Spinal cord (tissue), 10 donors: ENCODE data around the gene CDH24. TPM values are rescaled to one million over a fixed set of nuclear protein-coding genes. Genes with fewer than 3 reads are reported as not detected.
A peak's percentile ranks its signal among the peaks of the same experiment; 100 is the strongest.

ENCODE experiments used
- DNase-seq, 6 donors: peaks; one replicate each; pipeline versions ENCODE4 v3.0.0 to v3.0.0-alpha.2; 2013 to 2015; ENCODE audit warnings: low spot score in 6 of 6, low read depth in 4 of 6
- H3K27ac ChIP-seq: one replicate; pipeline ENCODE4 v1.5.1; 2013; ENCODE audit warnings: low read depth, low read length, control low read depth
- H3K27me3 ChIP-seq: one replicate; pipeline ENCODE4 v1.6.1; 2013; ENCODE audit warnings: low read length; ENCODE audit not compliant: control insufficient read depth, insufficient read depth
- H3K36me3 ChIP-seq: one replicate; pipeline ENCODE4 v1.6.1; 2013; ENCODE audit warnings: low read length; ENCODE audit not compliant: control insufficient read depth, insufficient read depth
- H3K4me1 ChIP-seq: one replicate; pipeline ENCODE4 v1.6.1; 2013; ENCODE audit warnings: low read length; ENCODE audit not compliant: control insufficient read depth, insufficient read depth
- H3K4me3 ChIP-seq: one replicate; pipeline ENCODE4 v1.5.1; 2013; ENCODE audit warnings: low read depth, low read length, control low read depth
- H3K9me3 ChIP-seq: one replicate; pipeline ENCODE4 v1.6.1; 2013; ENCODE audit warnings: low read length; ENCODE audit not compliant: control insufficient read depth, insufficient read depth
- WGBS: methylation state at CpG from one replicate; pipeline ENCODE4 v1.1.5; 2013; ENCODE audit warnings: missing lambda C conversion rate; ENCODE audit not compliant: insufficient coverage; 5-methylcytosine and 5-hydroxymethylcytosine counted together
- long read RNA-seq, 4 donors: transcript quantifications; one replicate each; lab custom pipeline, GENCODE V29; 2026
- polyA plus RNA-seq, 2 donors: library from polyadenylated mRNA; unstranded; fragments of 120-200 nt; gene quantifications; one replicate each; pipeline ENCODE4 v1.2.1, GENCODE V29; 2013; ENCODE audit not compliant: insufficient read length in 2 of 2
- total RNA-seq, 2 donors: library from RNA; depleted of rRNA in 1 of 2; stranded (reverse); fragments of 120-200 nt in 1 of 2; fragments of >200 nt in 1 of 2; gene quantifications; one replicate each; pipeline versions ENCODE4 v1.2.3 to v1.2.4, GENCODE V29; 2013 to 2014
- donor health status: healthy.

Gene CDH24
- 10 to 100 TPM in 1 of 2 donors, 1 to 10 TPM in 1; 9.6 to 17.1 TPM for total RNA-seq
- 10 to 100 TPM; 37.9 to 46.0 TPM for polyA plus RNA-seq
- long read RNA-seq, donor 1, partial matches to known transcripts: 0 of 3 reads
- long read RNA-seq, donor 1, other reads (novel, unspliced or antisense): 0 of 3 reads
- long read RNA-seq, donor 2, partial matches to known transcripts: 0 of 1 reads
- long read RNA-seq, donor 2, other reads (novel, unspliced or antisense): 0 of 1 reads
- long read RNA-seq, donor 3, partial matches to known transcripts: 5 of 6 reads
- long read RNA-seq, donor 3, other reads (novel, unspliced or antisense): 0 of 6 reads
- long read RNA-seq, donor 4: 0 reads

GRCh38 chr14:23056956-23057756, at the start of gene CDH24:
CDH24 (minus strand) TSS chr14:23057520; CDS start chr14:23055733, 1,787 bp downstream.
- H3K9me3 ChIP-seq: no peaks in the 10 kb centered on the region
- H3K27ac ChIP-seq: peak within 1 kb of the TSS; percentile 90
- DNase-seq: peak in 3 of 6 donors; percentile 74 to 92 (median 92)
- under 1% methylated on average over 72 of the region's 73 CpGs for WGBS
- H3K27me3 ChIP-seq: no peaks in the 10 kb centered on the region
- peaks cover 47% of the 10 kb centered on the region for H3K4me1 ChIP-seq
- peak within 1 kb of the TSS; percentile 69 for H3K4me3 ChIP-seq
- peaks cover 68% of the 10 kb centered on the region for H3K36me3 ChIP-seq

GRCh38 chr14:23106747-23107045, 49.4 kb upstream of the CDH24 start:
- Histone ChIP-seq H3K9me3 (no peaks in the 10 kb centered on the region), H3K27ac (no peak overlapping the region), H3K4me3 (no peak overlapping the region), H3K27me3 (peaks cover 6% of the 10 kb centered on the region), H3K36me3 (no peaks in the 10 kb centered on the region), H3K4me1 (peaks cover 3% of the 10 kb centered on the region)
- no peak for DNase-seq

- Histone ChIP-seq H3K4me1 (peaks cover 3% of the 10 kb centered on the region), H3K9me3 (no peaks in the 10 kb centered on the region), H3K27ac (no peak overlapping the region), H3K27me3 (peaks cover 6% of the 10 kb centered on the region), H3K4me3 (no peak overlapping the region), H3K36me3 (no peaks in the 10 kb centered on the region)
- no CpG with 5 or more reads among the region's 4 CpGs for WGBS
- no peak for DNase-seq
Observed at GRCh38 chr14:23105348-23105824, 48.1 kb upstream of the CDH24 start.

GRCh38 chr14:23104591-23105347, 47.4 kb upstream of the CDH24 start, which contains the start of gene CIROP:
CIROP (minus strand) TSS chr14:23104989; CDS start chr14:23104920, 69 bp downstream.
- Histone ChIP-seq H3K27ac (no peak within 1 kb of the TSS), H3K4me1 (peaks cover 3% of the 10 kb centered on the region), H3K4me3 (no peak within 1 kb of the TSS), H3K9me3 (no peaks in the 10 kb centered on the region), H3K27me3 (peaks cover 3% of the 10 kb centered on the region), H3K36me3 (no peaks in the 10 kb centered on the region)
- DNase-seq: peak in 1 of 6 donors; percentile 20
- WGBS: 33% methylated on average over 7 of the region's 11 CpGs

GRCh38 chr14:23104070-23104590, 46.8 kb upstream of the CDH24 start:
- no peak overlapping the region for H3K4me3 ChIP-seq
- no peaks in the 10 kb centered on the region for H3K9me3 ChIP-seq
- no peak overlapping the region for H3K27ac ChIP-seq
- peaks cover 3% of the 10 kb centered on the region for H3K27me3 ChIP-seq
- no peaks in the 10 kb centered on the region for H3K36me3 ChIP-seq
- peaks cover 3% of the 10 kb centered on the region for H3K4me1 ChIP-seq
- 80% methylated on average over 3 of the region's 6 CpGs for WGBS
- no peak for DNase-seq

GRCh38 chr14:23103581-23103980, 46.3 kb upstream of the CDH24 start:
- Histone ChIP-seq H3K27me3 (peaks cover 3% of the 10 kb centered on the region), H3K9me3 (no peaks in the 10 kb centered on the region), H3K36me3 (no peaks in the 10 kb centered on the region), H3K4me1 (peaks cover 3% of the 10 kb centered on the region), H3K4me3 (no peak overlapping the region), H3K27ac (no peak overlapping the region)
- no peak for DNase-seq
- 87% methylated on average over 4 of the region's 4 CpGs for WGBS

- WGBS: 59% methylated on average over 2 of the region's 2 CpGs
- peaks cover 3% of the 10 kb centered on the region for H3K27me3 ChIP-seq
- no peak overlapping the region for H3K27ac ChIP-seq
- no peaks in the 10 kb centered on the region for H3K9me3 ChIP-seq
- H3K4me1 ChIP-seq: peaks cover 3% of the 10 kb centered on the region
- H3K4me3 ChIP-seq: no peak overlapping the region
- no peaks in the 10 kb centered on the region for H3K36me3 ChIP-seq
- DNase-seq: no peak
Observed at GRCh38 chr14:23102801-23103200, 45.5 kb upstream of the CDH24 start.

- Histone ChIP-seq H3K4me1 (peaks cover 3% of the 10 kb centered on the region), H3K27me3 (peaks cover 3% of the 10 kb centered on the region), H3K4me3 (no peak overlapping the region), H3K27ac (no peak overlapping the region), H3K9me3 (no peaks in the 10 kb centered on the region), H3K36me3 (no peaks in the 10 kb centered on the region)
- no peak for DNase-seq
- 83% methylated on average over 3 of the region's 10 CpGs for WGBS
Observed at GRCh38 chr14:23101986-23102625, 44.8 kb upstream of the CDH24 start.
